ENCODE measurements around the gene CARF.

- TF ChIP-seq, protein P1, sequence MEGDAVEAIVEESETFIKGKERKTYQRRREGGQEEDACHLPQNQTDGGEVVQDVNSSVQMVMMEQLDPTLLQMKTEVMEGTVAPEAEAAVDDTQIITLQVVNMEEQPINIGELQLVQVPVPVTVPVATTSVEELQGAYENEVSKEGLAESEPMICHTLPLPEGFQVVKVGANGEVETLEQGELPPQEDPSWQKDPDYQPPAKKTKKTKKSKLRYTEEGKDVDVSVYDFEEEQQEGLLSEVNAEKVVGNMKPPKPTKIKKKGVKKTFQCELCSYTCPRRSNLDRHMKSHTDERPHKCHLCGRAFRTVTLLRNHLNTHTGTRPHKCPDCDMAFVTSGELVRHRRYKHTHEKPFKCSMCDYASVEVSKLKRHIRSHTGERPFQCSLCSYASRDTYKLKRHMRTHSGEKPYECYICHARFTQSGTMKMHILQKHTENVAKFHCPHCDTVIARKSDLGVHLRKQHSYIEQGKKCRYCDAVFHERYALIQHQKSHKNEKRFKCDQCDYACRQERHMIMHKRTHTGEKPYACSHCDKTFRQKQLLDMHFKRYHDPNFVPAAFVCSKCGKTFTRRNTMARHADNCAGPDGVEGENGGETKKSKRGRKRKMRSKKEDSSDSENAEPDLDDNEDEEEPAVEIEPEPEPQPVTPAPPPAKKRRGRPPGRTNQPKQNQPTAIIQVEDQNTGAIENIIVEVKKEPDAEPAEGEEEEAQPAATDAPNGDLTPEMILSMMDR (IDR thresholded peaks at IDR 0.05; ENCODE audit: poor library complexity, severe bottlenecking): no peak
- no peak for TF ChIP-seq EZH2 (IDR thresholded peaks at IDR 0.05; ENCODE audit: borderline replicate concordance, insufficient read depth, low read length, poor library complexity, severe bottlenecking)
Measured at GRCh38 chr2:202918860-202919259, 6.8 kb downstream of the CARF start.
